ENCODE results near the gene C3orf20. TPM values are rescaled to one million over a fixed set of nuclear protein-coding genes. Genes with fewer than 3 reads are reported as not detected.

C3orf20 gene
- total and polyA plus RNA-seq, 2 of the 13 experiments (the other 11 are each of a cell fraction or from before 2014, with no cell fraction given) = 0.03 to 0.04 TPM

DNA sequence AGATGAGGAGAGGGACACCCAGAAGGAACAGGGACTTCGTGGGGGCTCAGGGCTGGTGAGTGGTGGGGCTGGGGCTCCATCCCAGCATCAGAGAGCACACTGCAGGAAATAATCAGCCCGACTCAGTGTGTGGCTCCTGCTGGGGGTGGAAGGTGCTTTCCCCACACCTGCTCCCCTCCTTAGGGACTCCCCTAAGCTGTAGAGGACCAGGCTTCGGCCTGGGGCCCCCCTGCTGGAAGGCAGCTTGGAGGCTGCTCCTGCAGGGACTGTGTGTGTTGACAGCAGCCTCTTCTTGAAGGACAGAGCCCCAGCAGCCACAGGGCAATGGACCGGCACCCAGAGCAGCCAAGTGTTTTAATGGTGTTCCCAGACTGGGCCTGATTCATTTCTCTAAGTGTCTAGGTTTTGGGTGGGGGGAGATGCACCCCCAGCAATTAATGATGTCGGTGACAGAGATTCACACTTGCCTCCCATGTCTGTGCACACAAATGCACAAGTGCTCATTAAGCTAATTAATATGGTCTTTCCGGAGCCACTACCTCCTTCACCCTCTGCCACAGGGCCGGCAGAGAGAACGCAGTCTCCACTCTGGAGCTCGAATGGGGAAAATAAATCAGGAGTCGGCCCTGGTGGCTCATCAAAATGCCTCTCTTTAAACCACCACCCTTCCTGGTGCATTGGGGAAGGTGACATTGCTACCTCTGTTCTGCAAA lies 126.9 kb downstream of the C3orf20 start:
- Histone ChIP-seq H4K20me1 (ENCODE audit: insufficient read depth, low read length) (no peaks in the 10 kb centered on the region), H3K4me1 (ENCODE audit: insufficient read depth, low read length) (peaks cover 56% of the 10 kb centered on the region), H3K4me3 (replicated peaks in 1 of 3; ENCODE audit: insufficient read depth in 1 of 3, low read depth in 2 of 3, low read length in 3 of 3) (peak overlapping the region in 1 of 3 experiments; percentile 61; a peak in 2 of 6 replicates), H3K36me3 (replicated peaks in 1 of 2; ENCODE audit: control insufficient read depth in 1 of 2, insufficient read depth in 2 of 2, low read length in 2 of 2) (no peaks in the 10 kb centered on the region), H3K9me3 (ENCODE audit: low read length) (no peaks in the 10 kb centered on the region), H3K9ac (ENCODE audit: insufficient read depth, low read depth, low read length) (no peak overlapping the region), H3K4me2 (ENCODE audit: low read depth, low read length) (peak overlapping the region; percentile 89), H2AFZ (ENCODE audit: low read length) (no peak overlapping the region), H3K79me2 (ENCODE audit: insufficient read depth, low read length) (no peaks in the 10 kb centered on the region), H3K27me3 (ENCODE audit: control insufficient read depth in 1 of 2, insufficient read depth in 2 of 2, low read length in 2 of 2) (peaks cover 0 to 6% of the 10 kb centered on the region in 2 experiments; a peak in 2 of 5 replicates), H3K27ac (ENCODE audit: extremely low read length, insufficient read depth, low read length) (peak overlapping the region; percentile 22)
- peak; percentile 5; the same call in 2 of the 3 replicates for ATAC-seq
- TF ChIP-seq ZNF737 (CRISPR knock-in tag; IDR thresholded peaks at IDR 0.05; ENCODE audit: borderline replicate concordance) = no peak
- TF ChIP-seq, protein P1, sequence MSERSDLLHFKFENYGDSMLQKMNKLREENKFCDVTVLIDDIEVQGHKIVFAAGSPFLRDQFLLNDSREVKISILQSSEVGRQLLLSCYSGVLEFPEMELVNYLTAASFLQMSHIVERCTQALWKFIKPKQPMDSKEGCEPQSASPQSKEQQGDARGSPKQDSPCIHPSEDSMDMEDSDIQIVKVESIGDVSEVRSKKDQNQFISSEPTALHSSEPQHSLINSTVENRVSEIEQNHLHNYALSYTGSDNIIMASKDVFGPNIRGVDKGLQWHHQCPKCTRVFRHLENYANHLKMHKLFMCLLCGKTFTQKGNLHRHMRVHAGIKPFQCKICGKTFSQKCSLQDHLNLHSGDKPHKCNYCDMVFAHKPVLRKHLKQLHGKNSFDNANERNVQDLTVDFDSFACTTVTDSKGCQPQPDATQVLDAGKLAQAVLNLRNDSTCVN (CRISPR knock-in tag; IDR thresholded peaks at IDR 0.05; ENCODE audit: borderline replicate concordance) = no peak
- no peak for TF ChIP-seq ZNF777 (CRISPR knock-in tag; IDR thresholded peaks at IDR 0.05)
- TF ChIP-seq ZNF792 (CRISPR knock-in tag; IDR thresholded peaks at IDR 0.05) = no peak
- no peak for TF ChIP-seq BCL6 (CRISPR knock-in tag; IDR thresholded peaks at IDR 0.05)
- no peak for TF ChIP-seq PHB2 (IDR thresholded peaks at IDR 0.05; ENCODE audit: partially characterized antibody)
- TF ChIP-seq NFIB (CRISPR knock-in tag; IDR thresholded peaks at IDR 0.05; ENCODE audit: borderline replicate concordance) = no peak
- no peak for TF ChIP-seq SPEN (CRISPR knock-in tag; IDR thresholded peaks at IDR 0.05; ENCODE audit: low read depth)
- TF ChIP-seq XRCC5 (optimal IDR thresholded peaks at IDR 0.05; ENCODE audit: low read length) = no peak
- TF ChIP-seq, protein P2, sequence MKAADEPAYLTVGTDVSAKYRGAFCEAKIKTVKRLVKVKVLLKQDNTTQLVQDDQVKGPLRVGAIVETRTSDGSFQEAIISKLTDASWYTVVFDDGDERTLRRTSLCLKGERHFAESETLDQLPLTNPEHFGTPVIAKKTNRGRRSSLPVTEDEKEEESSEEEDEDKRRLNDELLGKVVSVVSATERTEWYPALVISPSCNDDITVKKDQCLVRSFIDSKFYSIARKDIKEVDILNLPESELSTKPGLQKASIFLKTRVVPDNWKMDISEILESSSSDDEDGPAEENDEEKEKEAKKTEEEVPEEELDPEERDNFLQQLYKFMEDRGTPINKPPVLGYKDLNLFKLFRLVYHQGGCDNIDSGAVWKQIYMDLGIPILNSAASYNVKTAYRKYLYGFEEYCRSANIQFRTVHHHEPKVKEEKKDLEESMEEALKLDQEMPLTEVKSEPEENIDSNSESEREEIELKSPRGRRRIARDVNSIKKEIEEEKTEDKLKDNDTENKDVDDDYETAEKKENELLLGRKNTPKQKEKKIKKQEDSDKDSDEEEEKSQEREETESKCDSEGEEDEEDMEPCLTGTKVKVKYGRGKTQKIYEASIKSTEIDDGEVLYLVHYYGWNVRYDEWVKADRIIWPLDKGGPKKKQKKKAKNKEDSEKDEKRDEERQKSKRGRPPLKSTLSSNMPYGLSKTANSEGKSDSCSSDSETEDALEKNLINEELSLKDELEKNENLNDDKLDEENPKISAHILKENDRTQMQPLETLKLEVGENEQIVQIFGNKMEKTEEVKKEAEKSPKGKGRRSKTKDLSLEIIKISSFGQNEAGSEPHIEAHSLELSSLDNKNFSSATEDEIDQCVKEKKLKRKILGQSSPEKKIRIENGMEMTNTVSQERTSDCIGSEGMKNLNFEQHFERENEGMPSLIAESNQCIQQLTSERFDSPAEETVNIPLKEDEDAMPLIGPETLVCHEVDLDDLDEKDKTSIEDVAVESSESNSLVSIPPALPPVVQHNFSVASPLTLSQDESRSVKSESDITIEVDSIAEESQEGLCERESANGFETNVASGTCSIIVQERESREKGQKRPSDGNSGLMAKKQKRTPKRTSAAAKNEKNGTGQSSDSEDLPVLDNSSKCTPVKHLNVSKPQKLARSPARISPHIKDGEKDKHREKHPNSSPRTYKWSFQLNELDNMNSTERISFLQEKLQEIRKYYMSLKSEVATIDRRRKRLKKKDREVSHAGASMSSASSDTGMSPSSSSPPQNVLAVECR (CRISPR knock-in tag; IDR thresholded peaks at IDR 0.05; ENCODE audit: borderline replicate concordance) = no peak
- TF ChIP-seq HOXA3 (CRISPR knock-in tag; IDR thresholded peaks at IDR 0.05) = no peak
- no peak for TF ChIP-seq ESRRA (CRISPR knock-in tag; IDR thresholded peaks at IDR 0.05; ENCODE audit: low read depth)
- TF ChIP-seq GPBP1L1 (CRISPR knock-in tag; IDR thresholded peaks at IDR 0.05) = no peak
- TF ChIP-seq ZNF747 (CRISPR knock-in tag; IDR thresholded peaks at IDR 0.05; ENCODE audit: borderline replicate concordance) = no peak
- no peak for FAIRE-seq
- POLR2A ChIA-PET = interaction anchor here (1.0 kb wide), 1 partner anchor 10 kb away, joined by 3 read pairs; no protein-coding TSS in a partner anchor
- CTCF ChIA-PET (ENCODE audit: low intra/inter-chr PET ratio, low total read pairs) = no interaction called here
- WGBS (ENCODE audit: low lambda C conversion rate) = 36% methylated on average over 3 of the region's 10 CpGs
- BruUV-seq (replicated peaks) = no TSS peak
- no peak for DNase-seq (ENCODE audit: low spot score)
- in situ Hi-C loops (cut with HindIII; ENCODE audit: extremely low pct_ligation_motif_present, low pct_unique_long_range_greater_than_20kb) = no loop called here
- intact Hi-C loops (cut with micrococcal nuclease; ENCODE audit: unreplicated experiment) = no loop called here

Measured in HepG2 (cell line).